Lung (tissue), 12 donors: Measurements from ENCODE around the gene SUV39H1. TPM values are rescaled to one million over a fixed set of nuclear protein-coding genes. Genes with fewer than 3 reads are reported as not detected.
"Not testable (repeated sequence)": the region's sequence is repeated elsewhere in the genome, so short reads cannot be mapped to it uniquely, and the experiment has no call there.

Source experiments
- ATAC-seq: fragments of 200-7000 bp; cut with Tn5 transposase; one replicate; pipeline ENCODE4 v1.9.1; 2020; ENCODE audit warnings: moderate number of reproducible peaks; ENCODE audit not compliant: insufficient read depth, low FRiP score
- DNase-seq, 3 donors: peaks; one replicate each; pipeline ENCODE4 v3.0.0-alpha.2; 2013 to 2017
- H3K27ac ChIP-seq, 2 donors: one replicate each; pipeline ENCODE4 v1.5.1; 2013; ENCODE audit warnings: mild to moderate bottlenecking in 2 of 2, moderate library complexity in 2 of 2, control low read depth in 1 of 2, inconsistent platforms in 1 of 2, low read depth in 1 of 2, low read length in 1 of 2
- H3K27me3 ChIP-seq, 3 donors: one replicate each; pipeline ENCODE4 v1.5.1; 2013; ENCODE audit warnings: low read length in 2 of 3; ENCODE audit not compliant: control insufficient read depth in 3 of 3, insufficient read depth in 3 of 3
- H3K36me3 ChIP-seq, 4 donors: one replicate each; pipeline ENCODE4 v1.5.1; 2013; ENCODE audit warnings: low read length in 4 of 4, mild to moderate bottlenecking in 1 of 4, moderate library complexity in 1 of 4; ENCODE audit not compliant: control insufficient read depth in 4 of 4, insufficient read depth in 4 of 4
- H3K4me1 ChIP-seq, 5 donors: one replicate each; pipeline ENCODE4 v1.5.1; 2013; ENCODE audit warnings: low read length in 5 of 5, mild to moderate bottlenecking in 2 of 5, moderate library complexity in 1 of 5; ENCODE audit not compliant: control insufficient read depth in 5 of 5, insufficient read depth in 5 of 5
- H3K4me3 ChIP-seq: one replicate; pipeline ENCODE4 v1.5.1; 2013; ENCODE audit warnings: mild to moderate bottlenecking, control low read depth, moderate library complexity
- H3K9ac ChIP-seq, 2 donors: one replicate each; pipeline ENCODE4 v1.5.1; 2013; ENCODE audit warnings: low read length in 2 of 2, control low read depth in 1 of 2; ENCODE audit not compliant: insufficient read depth in 1 of 2
- H3K9me3 ChIP-seq, 4 donors: one replicate each; pipeline ENCODE4 v1.5.1; 2013; ENCODE audit warnings: low read length in 3 of 4, mild to moderate bottlenecking in 1 of 4, moderate library complexity in 1 of 4; ENCODE audit not compliant: control insufficient read depth in 4 of 4, insufficient read depth in 3 of 4
- CTCF ChIP-seq: IDR thresholded peaks from 2 replicates; pipeline ENCODE4 v1.5.1; 2012; ENCODE audit warnings: mild to moderate bottlenecking; ENCODE audit errors: control extremely low read depth, extremely low read depth
- WGBS, 2 donors: extraction: QIAGEN DNeasy Blood & Tissue Kit; methylation state at CpG; one replicate each; pipeline ENCODE4 v1.1.7; 2013; 5-methylcytosine and 5-hydroxymethylcytosine counted together
- polyA plus RNA-seq, 2 donors: library from polyadenylated mRNA; stranded (reverse); fragments of 200-250 nt; gene quantifications; one replicate each; pipeline ENCODE4 v1.2.1, GENCODE V29; 2013
- total RNA-seq, 2 donors: library from RNA; depleted of rRNA in 1 of 2; stranded (reverse); fragments of >200 nt in 1 of 2; gene quantifications; one replicate each; pipeline ENCODE4 v1.2.1, GENCODE V29; 2014 to 2021
- donor health status: control.
- donor health status: control.
- donor health status: Bipolar disorder and iron deficiency.
- donor health status: healthy.
- donor health status: DM: yes; HTN: yes; CAD: no.

The SUV39H1 gene
- total and polyA plus RNA-seq, 4 donors, result 2.4 to 6.8 (median 4.1) TPM

GRCh38 chrX:48681539-48682183 is 14.9 kb upstream of the SUV39H1 start:
- TF ChIP-seq CTCF, result no peak
- H3K36me3 ChIP-seq, result no peaks in the 10 kb centered on the region
- DNase-seq (no peak), ATAC-seq (no peak)
- no peak overlapping the region for H3K4me3 ChIP-seq
- no peak overlapping the region for H3K27ac ChIP-seq
- H3K4me1 ChIP-seq, result no peaks in the 10 kb centered on the region
- WGBS, 2 donors, result 74 to 91% methylated on average over 10 of the region's 10 CpGs
- no peaks in the 10 kb centered on the region for H3K27me3 ChIP-seq
- no peaks in the 10 kb centered on the region for H3K9me3 ChIP-seq
- H3K9ac ChIP-seq, result no peak overlapping the region

DNA sequence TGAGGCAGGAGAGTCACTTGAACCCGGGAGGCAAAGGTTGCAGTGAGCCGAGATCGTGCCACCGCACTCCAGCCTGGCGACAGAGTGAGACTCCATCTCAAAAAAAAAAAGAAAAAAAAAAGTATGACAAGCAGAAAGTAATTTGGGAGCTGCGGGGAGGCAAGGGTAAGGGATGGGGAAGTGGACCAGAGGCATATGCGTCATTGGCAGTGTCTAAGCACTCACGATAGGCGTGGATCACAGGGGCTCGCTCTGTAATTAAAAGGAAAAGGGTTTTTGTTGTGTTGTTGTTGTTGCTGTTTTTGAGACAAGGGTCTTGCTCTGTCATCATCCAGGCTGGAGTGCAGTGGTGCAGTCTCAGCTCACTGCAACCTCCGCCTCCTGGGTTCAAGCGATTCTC is 13.7 kb upstream of the SUV39H1 start:
- not testable (repeated sequence) for H3K4me1 ChIP-seq, H3K27me3 ChIP-seq, H3K4me3 ChIP-seq, H3K9me3 ChIP-seq, H3K9ac ChIP-seq, H3K36me3 ChIP-seq, ATAC-seq, DNase-seq
- WGBS, 2 donors, result 64 to 72% methylated on average over 12 of the region's 12 CpGs
- H3K27ac ChIP-seq, result peak overlapping the region in 1 of 2 donors; percentile 68

DNA sequence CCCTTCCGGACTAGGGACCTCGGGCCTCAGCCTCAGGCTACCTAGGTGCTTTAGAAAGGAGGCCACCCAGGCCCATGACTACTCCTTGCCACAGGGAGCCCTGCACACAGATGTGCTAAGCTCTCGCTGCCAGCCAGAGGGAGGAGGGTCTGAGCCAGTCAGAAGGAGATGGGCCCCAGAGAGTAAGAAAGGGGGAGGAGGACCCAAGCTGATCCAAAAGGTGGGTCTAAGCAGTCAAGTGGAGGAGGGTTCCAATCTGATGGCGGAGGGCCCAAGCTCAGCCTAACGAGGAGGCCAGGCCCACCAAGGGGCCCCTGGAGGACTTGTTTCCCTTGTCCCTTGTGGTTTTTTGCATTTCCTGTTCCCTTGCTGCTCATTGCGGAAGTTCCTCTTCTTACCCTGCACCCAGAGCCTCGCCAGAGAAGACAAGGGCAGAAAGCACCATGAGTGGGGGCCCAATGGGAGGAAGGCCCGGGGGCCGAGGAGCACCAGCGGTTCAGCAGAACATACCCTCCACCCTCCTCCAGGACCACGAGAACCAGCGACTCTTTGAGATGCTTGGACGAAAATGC is 13.0 kb upstream of the SUV39H1 start, which contains the start of gene WAS:
TSS of gene WAS (plus strand) at position 389 of the 572 bp plus-strand sequence. CDS start at position 444, 55 bp downstream.
- no peaks in the 10 kb centered on the region for H3K27me3 ChIP-seq
- no peaks in the 10 kb centered on the region for H3K9me3 ChIP-seq
- peak within 1 kb of the TSS in 1 of 2 donors; percentile 68 for H3K27ac ChIP-seq
- no peak for DNase-seq
- peak; percentile 55 for ATAC-seq
- H3K36me3 ChIP-seq, result no peaks in the 10 kb centered on the region
- H3K4me3 ChIP-seq, result no peak within 1 kb of the TSS
- WGBS, 2 donors, result 52 to 67% methylated on average over 8 to 13 of the region's 13 CpGs
- no peak within 1 kb of the TSS for H3K9ac ChIP-seq
- H3K4me1 ChIP-seq, result no peaks in the 10 kb centered on the region
- no peak for TF ChIP-seq CTCF

GRCh38 chrX:48684134-48684533 is 12.4 kb upstream of the SUV39H1 start:
- no peak for TF ChIP-seq CTCF
- H3K4me3 ChIP-seq, result no peak overlapping the region
- DNase-seq (no peak), ATAC-seq (no peak)
- no peak overlapping the region for H3K9ac ChIP-seq
- no peaks in the 10 kb centered on the region for H3K36me3 ChIP-seq
- H3K27me3 ChIP-seq, result no peaks in the 10 kb centered on the region
- no peaks in the 10 kb centered on the region for H3K4me1 ChIP-seq
- WGBS, 2 donors, result 62 to 66% methylated on average over 4 to 7 of the region's 7 CpGs
- no peaks in the 10 kb centered on the region for H3K9me3 ChIP-seq
- H3K27ac ChIP-seq, result no peak overlapping the region
